ENCODE results near the gene KRTAP24-1. TPM values are rescaled to one million over a fixed set of nuclear protein-coding genes. Genes with fewer than 3 reads are reported as not detected.

Gene KRTAP24-1
- total and polyA plus RNA-seq, 8 donors = not detected

GRCh38 chr21:30315701-30316100 lies 33.0 kb upstream of the KRTAP24-1 start:
- no peak for TF ChIP-seq EP300 (IDR thresholded peaks at IDR 0.05)
- no peak for TF ChIP-seq CTCF (IDR thresholded peaks at IDR 0.05)
- no peak for TF ChIP-seq POLR2A (IDR thresholded peaks at IDR 0.05)
- TF ChIP-seq POLR2AphosphoS5 (IDR thresholded peaks at IDR 0.05) = no peak
- DNase-seq = no peak
- H3K9me3 ChIP-seq = no peaks in the 10 kb centered on the region
- no peaks in the 10 kb centered on the region for H3K4me1 ChIP-seq
- intact Hi-C loops (cut with DNase I; ENCODE audit: low total_unique reads) = no loop called here
- no peaks in the 10 kb centered on the region for H3K36me3 ChIP-seq
- H3K27ac ChIP-seq = no peak overlapping the region
- no peak overlapping the region for H3K4me3 ChIP-seq
- WGBS, 5 donors = 88 to 93% (median 92%) methylated on average over 2 of the region's 2 CpGs
- H3K27me3 ChIP-seq = no peaks in the 10 kb centered on the region

GRCh38 chr21:30306884-30307283 lies 24.1 kb upstream of the KRTAP24-1 start:
- 26 to 41% (median 36%) methylated on average over 2 of the region's 2 CpGs for WGBS, 5 donors
- intact Hi-C loops (cut with DNase I; ENCODE audit: low total_unique reads) = no loop called here
- Histone ChIP-seq H3K4me3 (no peak overlapping the region), H3K27ac (peak overlapping the region in 1 of 5 donors; percentile 50), H3K27me3 (no peaks in the 10 kb centered on the region), H3K36me3 (no peaks in the 10 kb centered on the region), H3K4me1 (no peaks in the 10 kb centered on the region), H3K9me3 (no peaks in the 10 kb centered on the region)
- TF ChIP-seq EP300 (IDR thresholded peaks at IDR 0.05) (no peak), POLR2AphosphoS5 (IDR thresholded peaks at IDR 0.05) (no peak)
- peak; percentile 13 to 35 for DNase-seq

- Histone ChIP-seq H3K4me1 (no peaks in the 10 kb centered on the region), H3K4me3 (no peak overlapping the region), H3K27me3 (no peaks in the 10 kb centered on the region), H3K9me3 (no peaks in the 10 kb centered on the region), H3K27ac (no peak overlapping the region), H3K36me3 (no peaks in the 10 kb centered on the region)
- WGBS, 5 donors = 8 to 23% (median 16%) methylated on average over 1 of the region's 1 CpG
- DNase-seq = no peak
- TF ChIP-seq CTCF (IDR thresholded peaks at IDR 0.05) = no peak
- TF ChIP-seq EP300 (IDR thresholded peaks at IDR 0.05) = no peak
- no peak for TF ChIP-seq POLR2AphosphoS5 (IDR thresholded peaks at IDR 0.05)
- no peak for TF ChIP-seq POLR2A (IDR thresholded peaks at IDR 0.05)
- intact Hi-C loops (cut with DNase I; ENCODE audit: low total_unique reads) = no loop called here
These were observed 22.4 kb upstream of the KRTAP24-1 start for GRCh38 chr21:30305136-30305535.

GRCh38 chr21:30289215-30289614 lies 6.5 kb upstream of the KRTAP24-1 start, which contains the start of gene KRTAP25-1:
KRTAP25-1 (minus strand) TSS chr21:30289514; CDS start chr21:30289490, 24 bp downstream.
- H3K9me3 ChIP-seq = no peaks in the 10 kb centered on the region
- no peak within 1 kb of the TSS for H3K27ac ChIP-seq
- no peaks in the 10 kb centered on the region for H3K27me3 ChIP-seq
- H3K36me3 ChIP-seq = no peaks in the 10 kb centered on the region
- no peak within 1 kb of the TSS for H3K4me3 ChIP-seq
- DNase-seq = no peak
- H3K4me1 ChIP-seq = no peaks in the 10 kb centered on the region
- intact Hi-C loops (cut with DNase I; ENCODE audit: low total_unique reads) = no loop called here
- no peak for TF ChIP-seq EP300 (IDR thresholded peaks at IDR 0.05)
- no peak for TF ChIP-seq CTCF (IDR thresholded peaks at IDR 0.05)
- TF ChIP-seq POLR2AphosphoS5 (IDR thresholded peaks at IDR 0.05) = no peak
- no peak for TF ChIP-seq POLR2A (IDR thresholded peaks at IDR 0.05)
- whole genome bisulfite sequencing, 5 donors = 88 to 93% (median 93%) methylated on average over 2 of the region's 2 CpGs

GRCh38 chr21:30271611-30272010 lies 11.1 kb downstream of the KRTAP24-1 start:
- Histone ChIP-seq H3K9me3 (no peaks in the 10 kb centered on the region), H3K4me3 (no peak overlapping the region), H3K4me1 (no peaks in the 10 kb centered on the region), H3K27ac (no peak overlapping the region), H3K27me3 (no peaks in the 10 kb centered on the region), H3K36me3 (no peaks in the 10 kb centered on the region)
- intact Hi-C loops (cut with DNase I; ENCODE audit: low total_unique reads) = no loop called here
- 58 to 91% (median 77%) methylated on average over 1 of the region's 1 CpG for WGBS, 5 donors
- no peak for DNase-seq
- TF ChIP-seq CTCF (IDR thresholded peaks at IDR 0.05) = no peak
- TF ChIP-seq EP300 (IDR thresholded peaks at IDR 0.05) = no peak
- no peak for TF ChIP-seq POLR2A (IDR thresholded peaks at IDR 0.05)
- no peak for TF ChIP-seq POLR2AphosphoS5 (IDR thresholded peaks at IDR 0.05)

All from stomach (tissue), 9 donors.